H9 (cell line): ENCODE results near the gene RABGEF1. TPM values are rescaled to one million over a fixed set of nuclear protein-coding genes. Genes with fewer than 3 reads are reported as not detected.
A peak's percentile ranks its signal among the peaks of the same experiment; 100 is the strongest.

Experiments used
- DNase-seq: peaks from one replicate; pipeline ENCODE4 v3.0.0-alpha.2; 2017
- H2AFZ ChIP-seq: one replicate; pipeline ENCODE4 v1.6.1; 2013; ENCODE audit warnings: mild to moderate bottlenecking, low read length, control low read depth, moderate library complexity
- H2AK5ac ChIP-seq: 2 replicates; pipeline ENCODE4 v1.6.1; 2013; ENCODE audit warnings: low read length, control low read depth, mixed read lengths; ENCODE audit not compliant: insufficient read length
- H2BK120ac ChIP-seq: one replicate; pipeline ENCODE4 v1.6.1; 2013; ENCODE audit warnings: low read depth, mild to moderate bottlenecking, low read length, control low read depth, inconsistent platforms; ENCODE audit not compliant: poor library complexity, severe bottlenecking
- H2BK12ac ChIP-seq: 2 replicates; pipeline ENCODE4 v1.6.1; 2013; ENCODE audit warnings: low read length, control low read depth, mixed read lengths, low read depth; ENCODE audit not compliant: insufficient read length
- H2BK15ac ChIP-seq: 2 replicates; pipeline ENCODE4 v1.6.1; 2013; ENCODE audit warnings: low read depth, low read length, control low read depth
- H2BK20ac ChIP-seq: one replicate; pipeline ENCODE4 v1.6.1; 2013; ENCODE audit warnings: low read depth, mild to moderate bottlenecking, low read length, control low read depth, inconsistent platforms; ENCODE audit not compliant: poor library complexity, severe bottlenecking
- H2BK5ac ChIP-seq: 2 replicates; pipeline ENCODE4 v1.6.1; 2013; ENCODE audit warnings: low read length, control low read depth, mixed read lengths; ENCODE audit not compliant: insufficient read length
- H3K14ac ChIP-seq: 2 replicates; pipeline ENCODE4 v1.6.1; 2013; ENCODE audit warnings: low read length, control low read depth; ENCODE audit not compliant: insufficient read depth
- H3K18ac ChIP-seq: 2 replicates; pipeline ENCODE4 v1.6.1; 2013; ENCODE audit warnings: low read depth, mild to moderate bottlenecking, mixed read lengths, low read length, control low read depth; ENCODE audit not compliant: insufficient read length
- H3K23ac ChIP-seq: 2 replicates; pipeline ENCODE4 v1.6.1; 2013; ENCODE audit warnings: low read length, control low read depth, mixed read lengths, low read depth; ENCODE audit not compliant: insufficient read length
- H3K23me2 ChIP-seq: 2 replicates; pipeline ENCODE4 v1.6.1; 2013; ENCODE audit warnings: low read depth, mild to moderate bottlenecking, mixed read lengths, low read length, control low read depth; ENCODE audit not compliant: insufficient read length, poor library complexity, severe bottlenecking
- H3K27ac ChIP-seq: 2 replicates; pipeline ENCODE4 v1.5.1; 2013; ENCODE audit warnings: low read length, control low read depth, mixed read lengths, low read depth; ENCODE audit not compliant: insufficient read length
- H3K27me3 ChIP-seq: 2 replicates; pipeline ENCODE4 v1.6.1; 2013; ENCODE audit warnings: low read length, control low read depth, inconsistent platforms; ENCODE audit not compliant: insufficient read depth
- H3K4ac ChIP-seq: 2 replicates; pipeline ENCODE4 v1.6.1; 2013; ENCODE audit warnings: low read depth, mild to moderate bottlenecking, control low read depth, inconsistent platforms, low read length, moderate library complexity
- H3K4me1 ChIP-seq: 2 replicates; pipeline ENCODE4 v1.6.1; 2013; ENCODE audit warnings: low read length, control low read depth, inconsistent platforms; ENCODE audit not compliant: insufficient read depth
- H3K4me2 ChIP-seq: 2 replicates; pipeline ENCODE4 v1.6.1; 2013; ENCODE audit warnings: low read length, control low read depth, mixed read lengths; ENCODE audit not compliant: insufficient read length, insufficient read depth
- H3K56ac ChIP-seq: 2 replicates; pipeline ENCODE4 v1.6.1; 2013; ENCODE audit warnings: low read depth, mild to moderate bottlenecking, mixed read lengths, low read length, control low read depth; ENCODE audit not compliant: insufficient read length
- H3K79me1 ChIP-seq: 2 replicates; pipeline ENCODE4 v1.6.1; 2013; ENCODE audit warnings: low read depth, mild to moderate bottlenecking, moderate library complexity, low read length, control low read depth, inconsistent platforms; ENCODE audit not compliant: insufficient read depth, poor library complexity, severe bottlenecking
- H3K79me2 ChIP-seq: 2 replicates; pipeline ENCODE4 v1.6.1; 2013; ENCODE audit warnings: low read length, control low read depth, inconsistent platforms; ENCODE audit not compliant: insufficient read depth
- H3K9ac ChIP-seq: 2 replicates; pipeline ENCODE4 v1.6.1; 2013; ENCODE audit warnings: low read length, control low read depth, mixed read lengths; ENCODE audit not compliant: insufficient read length; ENCODE audit errors: extremely low read depth
- H3K9me3 ChIP-seq: one replicate; pipeline ENCODE4 v1.6.1; 2013; ENCODE audit warnings: low read depth, low read length, inconsistent platforms; ENCODE audit not compliant: control insufficient read depth
- H3T11ph ChIP-seq: one replicate; pipeline ENCODE4 v1.6.1; 2013; ENCODE audit warnings: mild to moderate bottlenecking, low read length, control low read depth, inconsistent platforms
- H4K20me1 ChIP-seq: one replicate; pipeline ENCODE4 v1.6.1; 2013; ENCODE audit not compliant: control insufficient read depth, insufficient read length, insufficient read depth
- H4K5ac ChIP-seq: 2 replicates; pipeline ENCODE4 v1.6.1; 2013; ENCODE audit warnings: low read depth, mild to moderate bottlenecking, mixed read lengths, low read length, control low read depth; ENCODE audit not compliant: insufficient read length
- H4K8ac ChIP-seq: replicated peaks from 2 replicates; pipeline ENCODE4 v1.6.1; 2013; ENCODE audit warnings: low read length, control low read depth, mixed read lengths, low read depth; ENCODE audit not compliant: insufficient read length
- H4K91ac ChIP-seq: 2 replicates; pipeline ENCODE4 v1.6.1; 2013; ENCODE audit warnings: low read depth, mild to moderate bottlenecking, moderate library complexity, mixed read lengths, low read length, control low read depth; ENCODE audit not compliant: insufficient read length
- H3K27ac Mint-ChIP-seq, 3 experiments: 2 replicates in 2 of 3; 3 replicates in 1 of 3; pipeline ENCODE4 v1.8.0; 2020 to 2021; ENCODE audit warnings: mixed read lengths in 3 of 3, mild to moderate bottlenecking in 1 of 3, moderate library complexity in 1 of 3
- H3K27me3 Mint-ChIP-seq: 2 replicates; pipeline ENCODE4 v1.8.0; 2021; ENCODE audit warnings: low read depth, mild to moderate bottlenecking, moderate library complexity, mixed read lengths
- H3K36me3 Mint-ChIP-seq, 3 experiments: 2 replicates in 2 of 3; 3 replicates in 1 of 3; pipeline ENCODE4 v1.8.0; 2020 to 2021; ENCODE audit warnings: low read depth in 3 of 3, mixed read lengths in 3 of 3; ENCODE audit not compliant: insufficient read depth in 1 of 3
- H3K4me1 Mint-ChIP-seq, 2 experiments: 2 replicates each; pipeline ENCODE4 v1.8.0; 2020; ENCODE audit warnings: mixed read lengths in 2 of 2
- H3K4me3 Mint-ChIP-seq, 2 experiments: 2 replicates in 1 of 2; 3 replicates in 1 of 2; pipeline ENCODE4 v1.8.0; 2020 to 2021; ENCODE audit warnings: mild to moderate bottlenecking in 2 of 2, mixed read lengths in 2 of 2, moderate library complexity in 1 of 2
- H3K9me3 Mint-ChIP-seq, 2 experiments: 2 replicates in 1 of 2; 3 replicates in 1 of 2; pipeline ENCODE4 v1.8.0; 2020; ENCODE audit warnings: mild to moderate bottlenecking in 2 of 2, mixed read lengths in 2 of 2, moderate library complexity in 1 of 2
- WGBS: extraction: QIAGEN DNeasy Blood & Tissue Kit; methylation state at CpG from one replicate; pipeline ENCODE4 v1.1.7; 2013; ENCODE audit warnings: missing lambda C conversion rate, low lambda C conversion rate, mixed read lengths; ENCODE audit not compliant: insufficient read length; ENCODE audit errors: extremely low coverage; 5-methylcytosine and 5-hydroxymethylcytosine counted together
- total RNA-seq: library from RNA; stranded (reverse); gene quantifications from 2 replicates; pipeline ENCODE4 v1.2.1, GENCODE V29; 2021
- TF ChIP-seq, protein P1 (sequence below): fragments of 200-600 bp; sonication (generic); conservative IDR thresholded peaks from 3 replicates; pipeline ENCODE4 v1.8.0; 2021; ENCODE audit warnings: antibody characterized with exemption, mild to moderate bottlenecking

Gene RABGEF1
- total RNA-seq, 1 experiment from 2014 or later: 17.3 TPM

DNA sequence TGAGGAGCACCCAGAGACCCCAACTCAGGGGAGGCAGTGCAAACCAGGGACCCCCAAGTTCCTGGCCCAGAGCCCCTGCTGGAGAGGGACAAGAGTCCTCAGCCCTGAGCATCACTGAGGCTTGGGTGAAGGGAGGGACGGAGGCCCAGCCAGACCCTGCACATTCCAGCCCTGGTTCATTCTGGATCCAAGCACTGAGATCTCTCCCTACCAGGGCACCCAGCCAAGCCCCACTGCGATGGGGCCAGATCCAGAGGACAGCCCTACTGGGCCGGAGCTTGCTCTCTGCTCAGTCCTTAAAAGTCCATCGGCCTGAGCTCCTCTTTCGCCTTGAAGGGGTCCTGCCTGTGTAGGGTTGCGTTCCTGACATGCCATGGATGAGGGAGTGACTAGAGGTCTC lies 40.5 kb upstream of the RABGEF1 start:
- H3K9ac ChIP-seq: no peak overlapping the region
- no peak overlapping the region for H2AFZ ChIP-seq
- no peaks in the 10 kb centered on the region for H4K20me1 ChIP-seq
- no peaks in the 10 kb centered on the region for H3K23me2 ChIP-seq
- H3K4me1 ChIP-seq: no peaks in the 10 kb centered on the region
- H2BK20ac ChIP-seq: no peak overlapping the region
- Mint-ChIP-seq H3K36me3 (peaks cover 0 to 7% (median 0%) of the 10 kb centered on the region in 3 experiments; a peak in 3 of 7 replicates), H3K9me3 (no peaks in the 10 kb centered on the region), H3K4me1 (peaks cover 2 to 18% of the 10 kb centered on the region in 2 experiments), H3K27me3 (peaks cover 1% of the 10 kb centered on the region), H3K27ac (peak overlapping the region in 1 of 3 experiments; percentile 55; a peak in 1 of 7 replicates), H3K4me3 (no peak overlapping the region)
- no peak overlapping the region for H4K91ac ChIP-seq
- H2BK5ac ChIP-seq: no peak overlapping the region
- H3T11ph ChIP-seq: no peak overlapping the region
- H3K79me1 ChIP-seq: no peaks in the 10 kb centered on the region
- no peak overlapping the region for H2BK12ac ChIP-seq
- no CpG with 5 or more reads among the region's 6 CpGs for WGBS
- no peak overlapping the region for H4K5ac ChIP-seq
- H3K56ac ChIP-seq: no peak overlapping the region
- no peak overlapping the region for H3K23ac ChIP-seq
- DNase-seq: no peak
- no peak overlapping the region for H2BK15ac ChIP-seq
- H3K4ac ChIP-seq: no peak overlapping the region
- no peak overlapping the region for H4K8ac ChIP-seq
- H3K14ac ChIP-seq: no peak overlapping the region
- no peak overlapping the region for H3K27ac ChIP-seq
- no peak overlapping the region for H2AK5ac ChIP-seq
- H3K27me3 ChIP-seq: no peaks in the 10 kb centered on the region
- no peak overlapping the region for H2BK120ac ChIP-seq
- no peak overlapping the region for H3K4me2 ChIP-seq
- no peaks in the 10 kb centered on the region for H3K9me3 ChIP-seq
- H3K18ac ChIP-seq: no peak overlapping the region
- TF ChIP-seq, protein P1, sequence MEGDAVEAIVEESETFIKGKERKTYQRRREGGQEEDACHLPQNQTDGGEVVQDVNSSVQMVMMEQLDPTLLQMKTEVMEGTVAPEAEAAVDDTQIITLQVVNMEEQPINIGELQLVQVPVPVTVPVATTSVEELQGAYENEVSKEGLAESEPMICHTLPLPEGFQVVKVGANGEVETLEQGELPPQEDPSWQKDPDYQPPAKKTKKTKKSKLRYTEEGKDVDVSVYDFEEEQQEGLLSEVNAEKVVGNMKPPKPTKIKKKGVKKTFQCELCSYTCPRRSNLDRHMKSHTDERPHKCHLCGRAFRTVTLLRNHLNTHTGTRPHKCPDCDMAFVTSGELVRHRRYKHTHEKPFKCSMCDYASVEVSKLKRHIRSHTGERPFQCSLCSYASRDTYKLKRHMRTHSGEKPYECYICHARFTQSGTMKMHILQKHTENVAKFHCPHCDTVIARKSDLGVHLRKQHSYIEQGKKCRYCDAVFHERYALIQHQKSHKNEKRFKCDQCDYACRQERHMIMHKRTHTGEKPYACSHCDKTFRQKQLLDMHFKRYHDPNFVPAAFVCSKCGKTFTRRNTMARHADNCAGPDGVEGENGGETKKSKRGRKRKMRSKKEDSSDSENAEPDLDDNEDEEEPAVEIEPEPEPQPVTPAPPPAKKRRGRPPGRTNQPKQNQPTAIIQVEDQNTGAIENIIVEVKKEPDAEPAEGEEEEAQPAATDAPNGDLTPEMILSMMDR: no peak
- H3K79me2 ChIP-seq: no peaks in the 10 kb centered on the region
